ENCODE results near the gene SP1. TPM values are rescaled to one million over a fixed set of nuclear protein-coding genes. Genes with fewer than 3 reads are reported as not detected.

Gene SP1
- total and polyA plus RNA-seq, 9 of the 15 experiments (the other 6 are each of a cell fraction or from before 2014, with no cell fraction given), result 8.0 to 65.5 (median 41.6) TPM

DNA sequence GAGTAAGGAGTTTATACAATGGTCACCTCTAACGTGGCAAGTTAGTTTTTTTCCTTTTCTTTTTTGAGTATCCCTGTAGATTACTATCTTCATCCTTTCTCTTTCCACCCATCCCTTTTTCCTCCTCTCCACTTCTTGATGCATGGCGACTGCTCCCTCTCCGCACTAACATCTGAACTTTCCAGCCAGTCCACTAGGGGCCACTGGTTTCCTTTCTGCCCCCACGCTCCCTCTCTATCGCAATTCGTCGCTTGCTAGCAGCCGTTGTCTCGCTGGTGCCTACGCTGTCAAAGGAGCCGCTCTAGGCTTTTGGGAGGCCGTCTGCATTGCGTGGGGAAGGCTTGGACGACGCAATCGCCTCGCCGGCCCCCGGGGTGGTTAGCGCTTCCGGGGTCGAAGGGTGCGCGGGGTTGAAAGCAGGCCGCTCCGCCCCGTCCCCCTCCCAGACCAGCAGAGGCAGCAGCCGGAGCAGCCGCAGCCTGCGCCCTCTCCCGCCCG is 71.7 kb downstream of the SP1 start, which contains the start of gene PCBP2 (continued):
- TF ChIP-seq EP400 (IDR thresholded peaks at IDR 0.05) (peak; percentile 92), JUN (IDR thresholded peaks at IDR 0.05; ENCODE audit: borderline replicate concordance, low read depth, low read length) (peak; percentile 77), JUN (CRISPR knock-in tag; IDR thresholded peaks at IDR 0.05; ENCODE audit: borderline replicate concordance) (0 out of 2 replicates have a peak, but pooled peaks have one; percentile 21), ZNF408 (CRISPR knock-in tag; IDR thresholded peaks at IDR 0.05; ENCODE audit: low read depth) (no peak), STAG1 (CRISPR knock-in tag; IDR thresholded peaks at IDR 0.05; ENCODE audit: borderline replicate concordance) (no peak), HDAC2 (IDR thresholded peaks at IDR 0.05) (peak; percentile 81; the same call in 1 of the 2 replicates), HNRNPUL1 (IDR thresholded peaks at IDR 0.05; ENCODE audit: low read length) (no peak), ZNF224 (CRISPR knock-in tag; IDR thresholded peaks at IDR 0.05) (no peak), POLR3A (IDR thresholded peaks at IDR 0.05; ENCODE audit: borderline replicate concordance, extremely low read depth, insufficient read depth, insufficient read length) (no peak), ZNF174 (CRISPR knock-in tag; IDR thresholded peaks at IDR 0.05) (no peak), KLF6 (CRISPR knock-in tag; IDR thresholded peaks at IDR 0.05; ENCODE audit: borderline replicate concordance) (no peak), NONO (IDR thresholded peaks at IDR 0.05; ENCODE audit: low read depth in 2 of 2, low read length in 1 of 2) (peak in 1 of 2 experiments; percentile 49; a peak in 1 of 4 replicates), SMARCC2 (IDR thresholded peaks at IDR 0.05; ENCODE audit: low read depth) (no peak), ELF1 (tag; IDR thresholded peaks at IDR 0.05) (peak; percentile 79)
- TF ChIP-seq, protein P1, sequence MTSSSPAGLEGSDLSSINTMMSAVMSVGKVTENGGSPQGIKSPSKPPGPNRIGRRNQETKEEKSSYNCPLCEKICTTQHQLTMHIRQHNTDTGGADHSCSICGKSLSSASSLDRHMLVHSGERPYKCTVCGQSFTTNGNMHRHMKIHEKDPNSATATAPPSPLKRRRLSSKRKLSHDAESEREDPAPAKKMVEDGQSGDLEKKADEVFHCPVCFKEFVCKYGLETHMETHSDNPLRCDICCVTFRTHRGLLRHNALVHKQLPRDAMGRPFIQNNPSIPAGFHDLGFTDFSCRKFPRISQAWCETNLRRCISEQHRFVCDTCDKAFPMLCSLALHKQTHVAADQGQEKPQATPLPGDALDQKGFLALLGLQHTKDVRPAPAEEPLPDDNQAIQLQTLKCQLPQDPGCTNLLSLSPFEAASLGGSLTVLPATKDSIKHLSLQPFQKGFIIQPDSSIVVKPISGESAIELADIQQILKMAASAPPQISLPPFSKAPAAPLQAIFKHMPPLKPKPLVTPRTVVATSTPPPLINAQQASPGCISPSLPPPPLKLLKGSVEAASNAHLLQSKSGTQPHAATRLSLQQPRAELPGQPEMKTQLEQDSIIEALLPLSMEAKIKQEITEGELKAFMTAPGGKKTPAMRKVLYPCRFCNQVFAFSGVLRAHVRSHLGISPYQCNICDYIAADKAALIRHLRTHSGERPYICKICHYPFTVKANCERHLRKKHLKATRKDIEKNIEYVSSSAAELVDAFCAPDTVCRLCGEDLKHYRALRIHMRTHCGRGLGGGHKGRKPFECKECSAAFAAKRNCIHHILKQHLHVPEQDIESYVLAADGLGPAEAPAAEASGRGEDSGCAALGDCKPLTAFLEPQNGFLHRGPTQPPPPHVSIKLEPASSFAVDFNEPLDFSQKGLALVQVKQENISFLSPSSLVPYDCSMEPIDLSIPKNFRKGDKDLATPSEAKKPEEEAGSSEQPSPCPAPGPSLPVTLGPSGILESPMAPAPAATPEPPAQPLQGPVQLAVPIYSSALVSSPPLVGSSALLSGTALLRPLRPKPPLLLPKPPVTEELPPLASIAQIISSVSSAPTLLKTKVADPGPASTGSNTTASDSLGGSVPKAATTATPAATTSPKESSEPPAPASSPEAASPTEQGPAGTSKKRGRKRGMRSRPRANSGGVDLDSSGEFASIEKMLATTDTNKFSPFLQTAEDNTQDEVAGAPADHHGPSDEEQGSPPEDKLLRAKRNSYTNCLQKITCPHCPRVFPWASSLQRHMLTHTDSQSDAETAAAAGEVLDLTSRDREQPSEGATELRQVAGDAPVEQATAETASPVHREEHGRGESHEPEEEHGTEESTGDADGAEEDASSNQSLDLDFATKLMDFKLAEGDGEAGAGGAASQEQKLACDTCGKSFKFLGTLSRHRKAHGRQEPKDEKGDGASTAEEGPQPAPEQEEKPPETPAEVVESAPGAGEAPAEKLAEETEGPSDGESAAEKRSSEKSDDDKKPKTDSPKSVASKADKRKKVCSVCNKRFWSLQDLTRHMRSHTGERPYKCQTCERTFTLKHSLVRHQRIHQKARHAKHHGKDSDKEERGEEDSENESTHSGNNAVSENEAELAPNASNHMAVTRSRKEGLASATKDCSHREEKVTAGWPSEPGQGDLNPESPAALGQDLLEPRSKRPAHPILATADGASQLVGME (CRISPR knock-in tag; IDR thresholded peaks at IDR 0.05), result no peak
- TF ChIP-seq, protein P2, sequence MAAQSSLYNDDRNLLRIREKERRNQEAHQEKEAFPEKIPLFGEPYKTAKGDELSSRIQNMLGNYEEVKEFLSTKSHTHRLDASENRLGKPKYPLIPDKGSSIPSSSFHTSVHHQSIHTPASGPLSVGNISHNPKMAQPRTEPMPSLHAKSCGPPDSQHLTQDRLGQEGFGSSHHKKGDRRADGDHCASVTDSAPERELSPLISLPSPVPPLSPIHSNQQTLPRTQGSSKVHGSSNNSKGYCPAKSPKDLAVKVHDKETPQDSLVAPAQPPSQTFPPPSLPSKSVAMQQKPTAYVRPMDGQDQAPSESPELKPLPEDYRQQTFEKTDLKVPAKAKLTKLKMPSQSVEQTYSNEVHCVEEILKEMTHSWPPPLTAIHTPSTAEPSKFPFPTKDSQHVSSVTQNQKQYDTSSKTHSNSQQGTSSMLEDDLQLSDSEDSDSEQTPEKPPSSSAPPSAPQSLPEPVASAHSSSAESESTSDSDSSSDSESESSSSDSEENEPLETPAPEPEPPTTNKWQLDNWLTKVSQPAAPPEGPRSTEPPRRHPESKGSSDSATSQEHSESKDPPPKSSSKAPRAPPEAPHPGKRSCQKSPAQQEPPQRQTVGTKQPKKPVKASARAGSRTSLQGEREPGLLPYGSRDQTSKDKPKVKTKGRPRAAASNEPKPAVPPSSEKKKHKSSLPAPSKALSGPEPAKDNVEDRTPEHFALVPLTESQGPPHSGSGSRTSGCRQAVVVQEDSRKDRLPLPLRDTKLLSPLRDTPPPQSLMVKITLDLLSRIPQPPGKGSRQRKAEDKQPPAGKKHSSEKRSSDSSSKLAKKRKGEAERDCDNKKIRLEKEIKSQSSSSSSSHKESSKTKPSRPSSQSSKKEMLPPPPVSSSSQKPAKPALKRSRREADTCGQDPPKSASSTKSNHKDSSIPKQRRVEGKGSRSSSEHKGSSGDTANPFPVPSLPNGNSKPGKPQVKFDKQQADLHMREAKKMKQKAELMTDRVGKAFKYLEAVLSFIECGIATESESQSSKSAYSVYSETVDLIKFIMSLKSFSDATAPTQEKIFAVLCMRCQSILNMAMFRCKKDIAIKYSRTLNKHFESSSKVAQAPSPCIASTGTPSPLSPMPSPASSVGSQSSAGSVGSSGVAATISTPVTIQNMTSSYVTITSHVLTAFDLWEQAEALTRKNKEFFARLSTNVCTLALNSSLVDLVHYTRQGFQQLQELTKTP (IDR thresholded peaks at IDR 0.05; ENCODE audit: low read depth in 1 of 2, partially characterized antibody in 2 of 2), result peak in 1 of 2 experiments; percentile 55
